Measurements from ENCODE around the gene KCNH1.

Gene KCNH1

DNA sequence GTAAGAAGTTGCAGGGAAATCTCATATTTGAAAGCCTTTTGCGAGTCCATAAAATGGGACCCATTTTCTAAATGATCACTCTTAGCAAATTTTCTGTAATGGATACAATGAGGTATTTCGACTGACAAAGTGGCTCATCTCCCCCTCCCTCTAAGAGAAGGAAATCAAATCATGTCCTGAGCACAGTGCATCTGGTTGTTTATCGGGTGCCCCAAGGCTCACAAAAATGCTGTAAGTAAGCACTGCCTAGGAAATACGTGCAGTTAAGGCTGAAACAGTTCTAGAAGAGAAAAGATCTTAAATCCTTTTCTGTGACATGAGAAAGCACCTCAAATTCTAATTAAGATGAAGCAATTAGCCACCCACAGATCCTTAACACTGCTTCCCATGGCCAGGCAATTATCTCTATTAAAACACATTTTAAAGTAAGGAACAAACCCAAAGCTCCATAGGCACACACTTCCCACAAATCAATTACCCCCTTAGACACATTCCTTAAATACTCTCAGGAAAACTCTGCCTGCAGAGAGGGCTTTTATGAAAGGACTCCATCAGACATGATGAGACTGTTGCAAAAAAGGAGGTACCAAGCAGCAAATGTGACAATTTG is 216.3 kb downstream of the KCNH1 start:
- no peak for DNase-seq

DNA sequence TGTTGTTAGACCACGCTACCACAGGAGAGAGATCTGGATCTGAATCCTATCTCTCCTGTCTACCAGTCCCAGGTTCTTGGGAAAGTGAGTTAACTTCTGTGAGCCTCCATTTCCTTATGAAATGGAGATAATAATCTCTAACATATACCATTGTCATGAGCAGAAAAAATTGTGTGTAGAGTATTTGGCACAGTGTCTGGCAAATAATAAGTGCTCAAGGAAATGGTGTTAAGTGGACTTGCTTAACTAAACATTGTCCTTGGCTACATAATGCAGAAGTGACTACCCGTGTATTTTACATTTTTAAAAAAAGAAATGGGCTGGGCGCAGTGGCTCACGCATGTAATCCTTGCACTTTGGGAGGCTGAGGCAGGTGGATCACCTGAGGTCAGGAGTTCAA is 217.4 kb downstream of the KCNH1 start:
- DNase-seq, result no peak

DNA sequence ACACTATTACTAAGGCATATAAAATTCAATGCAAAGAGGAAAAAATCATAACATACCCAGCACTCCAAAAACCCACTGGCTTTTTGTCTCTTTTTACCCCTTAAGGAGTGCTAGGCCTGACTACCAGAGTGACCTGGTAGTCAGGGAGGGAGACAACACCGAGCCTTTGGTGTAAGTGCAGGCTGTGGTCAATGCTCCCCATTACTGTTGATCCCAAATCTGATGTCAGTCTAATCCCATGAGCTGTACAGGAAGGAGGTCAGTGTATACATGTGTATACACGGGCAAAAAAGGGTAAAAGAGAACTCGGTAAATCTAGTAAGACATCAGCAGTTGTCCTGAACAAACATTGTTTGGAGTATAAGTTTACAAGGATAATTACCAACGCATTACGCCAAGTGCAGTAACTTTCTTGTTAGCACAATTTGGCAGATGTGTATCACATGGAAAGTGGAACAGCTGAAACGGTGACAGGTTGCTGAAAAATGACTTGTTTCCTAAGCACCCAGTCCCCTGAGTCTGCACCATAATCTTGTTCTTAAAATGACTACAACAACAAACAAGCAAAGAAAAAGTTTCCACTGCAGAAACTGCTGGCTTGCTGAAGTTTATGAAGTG is 217.9 kb downstream of the KCNH1 start:
- DNase-seq, result no peak

DNA sequence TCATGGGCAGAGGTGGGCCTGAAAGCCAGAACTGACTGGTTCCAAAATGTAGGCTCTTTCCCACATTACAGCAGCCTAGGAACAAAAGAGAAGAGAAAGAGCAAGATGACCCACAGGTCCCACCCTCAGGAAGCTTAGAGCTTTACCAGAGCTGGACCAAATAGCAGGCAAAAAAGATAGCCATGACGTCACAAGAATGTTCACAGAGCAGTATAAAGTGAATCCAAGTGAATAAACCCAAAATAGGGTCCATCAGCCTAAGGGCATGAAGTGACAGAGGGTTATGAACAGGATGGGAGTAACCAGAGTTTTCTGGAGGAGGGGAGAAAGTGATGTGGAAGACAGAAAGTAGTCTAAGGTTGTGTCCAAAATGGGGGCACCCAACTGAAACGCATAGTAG is 221.2 kb downstream of the KCNH1 start:
- DNase-seq, result no peak

DNA sequence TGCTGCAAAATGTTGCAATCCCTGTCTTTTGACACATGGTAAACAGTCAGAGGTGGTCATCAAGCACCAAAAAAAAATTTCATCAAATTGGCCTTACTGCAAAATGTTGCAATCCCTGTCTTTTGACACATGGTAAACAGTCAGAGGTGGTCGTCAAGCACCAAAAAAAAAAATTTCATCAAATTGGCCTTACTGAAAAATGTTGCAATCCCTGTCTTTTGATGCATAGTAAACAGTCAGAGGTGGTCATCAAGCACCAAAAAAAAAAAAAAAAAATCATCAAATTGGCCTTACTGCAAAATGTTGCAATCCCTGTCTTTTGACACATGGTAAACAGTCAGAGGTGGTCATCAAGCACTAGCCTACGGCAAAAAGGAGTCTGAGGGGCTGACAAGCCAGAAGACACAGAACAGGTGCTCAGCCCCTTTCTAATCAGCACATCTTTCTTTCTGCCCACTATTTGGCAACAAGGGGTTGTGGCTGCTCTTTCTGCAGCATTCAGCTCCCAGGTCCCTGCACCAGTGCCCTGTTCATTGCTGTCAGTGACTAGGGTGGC is 223.8 kb downstream of the KCNH1 start:
- DNase-seq, result no peak

DNA sequence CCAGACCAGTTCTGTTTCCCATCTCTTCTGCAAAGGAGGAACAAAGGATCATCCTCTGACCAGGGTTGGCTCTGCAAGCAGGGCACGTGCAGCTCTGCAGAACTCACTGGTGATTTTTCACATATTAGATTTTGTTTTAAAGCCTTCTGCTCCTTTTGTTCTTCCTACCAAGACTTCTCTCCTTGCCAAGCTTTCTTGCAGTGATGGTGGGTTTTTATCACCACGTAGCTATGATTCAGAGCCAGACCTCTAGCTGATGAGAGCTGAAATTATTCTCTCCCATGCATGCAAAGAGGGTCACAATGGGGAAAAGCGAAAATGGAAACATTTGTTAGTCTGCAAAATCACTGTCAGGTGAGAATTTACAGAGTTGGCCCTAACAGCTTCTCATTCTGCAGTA is 225.2 kb downstream of the KCNH1 start:
- no peak for DNase-seq

DNA sequence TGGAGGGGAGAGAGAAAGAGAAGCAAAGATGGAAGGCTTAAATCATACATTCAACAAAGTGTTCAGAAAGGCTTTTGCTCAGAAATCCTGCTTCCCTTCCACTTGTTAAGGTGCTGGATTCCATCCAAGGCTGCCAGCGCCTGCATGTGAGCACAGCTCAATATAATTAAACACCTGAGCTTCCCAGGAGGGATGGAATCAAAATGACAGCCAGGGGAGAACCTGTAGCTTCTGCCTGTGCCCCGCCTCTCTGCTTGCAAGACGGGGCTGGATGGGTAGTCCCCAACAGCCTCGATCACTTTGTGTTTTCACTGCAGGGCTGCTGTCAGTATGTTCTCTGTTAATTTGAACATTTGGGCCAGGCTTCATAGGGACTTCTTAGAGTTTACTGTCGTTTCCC is 225.7 kb downstream of the KCNH1 start:
- DNase-seq, result no peak

DNA sequence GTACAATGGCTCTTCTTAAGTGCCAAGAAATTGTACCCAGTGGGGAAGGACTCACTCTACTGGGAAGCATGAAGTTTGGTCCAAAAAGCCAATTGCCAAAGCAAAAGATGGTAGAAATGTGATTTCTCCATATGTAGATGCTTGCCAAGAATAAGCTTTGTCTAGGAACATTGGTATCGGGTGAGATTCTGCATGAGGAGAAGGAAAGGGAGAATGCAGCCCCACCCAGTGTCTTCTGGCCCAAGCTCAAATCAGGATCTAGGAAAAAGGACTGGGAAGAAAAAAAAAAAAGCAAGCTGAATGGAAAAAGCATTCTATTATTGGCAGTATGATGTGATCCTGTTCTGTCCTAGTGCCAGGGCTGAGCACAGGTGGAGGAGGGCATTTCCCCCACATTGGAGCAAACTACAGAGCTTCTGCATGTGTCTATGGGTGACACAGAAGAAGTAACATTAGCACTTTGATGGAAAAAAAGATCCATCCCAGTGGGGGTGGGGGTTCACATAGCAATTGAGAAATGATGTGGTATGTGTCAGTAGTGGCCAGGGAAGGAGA is 226.6 kb downstream of the KCNH1 start:
- DNase-seq, result no peak

DNA sequence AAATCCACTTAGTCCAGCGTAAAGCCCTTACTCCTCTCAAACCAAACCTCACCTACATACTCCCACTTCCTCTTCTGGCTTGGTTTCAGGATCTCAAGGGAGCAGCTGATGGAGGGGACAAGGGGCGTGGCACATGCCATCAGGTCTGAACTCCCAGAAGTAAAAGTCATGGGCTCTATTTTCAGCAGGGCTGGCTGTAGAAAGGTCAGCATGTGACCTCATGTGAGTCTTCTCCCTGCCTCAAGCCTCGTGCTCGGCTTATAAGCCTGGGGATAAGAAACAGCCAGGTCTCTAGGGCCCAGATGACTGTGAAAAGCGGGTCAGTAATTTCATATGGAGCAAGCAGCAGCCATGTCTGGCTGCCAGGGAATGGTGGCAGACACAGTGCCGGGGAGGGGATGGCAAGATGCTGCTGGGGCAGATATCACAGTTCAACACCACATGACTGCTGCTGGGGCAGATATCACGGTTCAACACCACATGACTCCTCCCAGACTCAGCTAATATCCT is 227.9 kb downstream of the KCNH1 start:
- no peak for DNase-seq

DNA sequence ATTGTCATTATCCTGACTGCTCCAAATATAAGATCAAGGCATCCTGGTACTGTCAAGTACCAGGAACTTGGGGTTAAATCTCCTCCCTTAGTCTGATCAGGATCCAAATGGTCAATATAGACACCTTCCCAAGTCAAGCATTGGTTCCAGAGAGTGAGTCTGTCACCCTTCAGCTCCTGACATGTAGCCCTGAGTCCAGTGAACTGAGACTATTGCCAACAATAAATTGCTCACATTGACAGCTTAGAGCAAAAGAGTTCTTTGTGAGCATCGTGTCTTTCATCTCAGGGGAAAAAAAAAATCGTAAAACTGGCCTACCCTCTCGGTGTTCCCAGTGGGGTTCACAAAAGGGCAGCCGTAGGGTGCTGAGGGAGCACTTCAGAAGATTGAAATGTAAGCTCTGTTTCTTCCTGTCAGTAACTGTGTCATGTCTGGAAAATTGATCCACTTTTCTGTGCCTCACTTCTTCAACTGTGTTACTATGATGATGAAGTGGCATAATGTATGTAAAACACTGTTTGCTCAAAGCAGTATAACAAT is 228.5 kb downstream of the KCNH1 start:
- DNase-seq, result no peak

DNA sequence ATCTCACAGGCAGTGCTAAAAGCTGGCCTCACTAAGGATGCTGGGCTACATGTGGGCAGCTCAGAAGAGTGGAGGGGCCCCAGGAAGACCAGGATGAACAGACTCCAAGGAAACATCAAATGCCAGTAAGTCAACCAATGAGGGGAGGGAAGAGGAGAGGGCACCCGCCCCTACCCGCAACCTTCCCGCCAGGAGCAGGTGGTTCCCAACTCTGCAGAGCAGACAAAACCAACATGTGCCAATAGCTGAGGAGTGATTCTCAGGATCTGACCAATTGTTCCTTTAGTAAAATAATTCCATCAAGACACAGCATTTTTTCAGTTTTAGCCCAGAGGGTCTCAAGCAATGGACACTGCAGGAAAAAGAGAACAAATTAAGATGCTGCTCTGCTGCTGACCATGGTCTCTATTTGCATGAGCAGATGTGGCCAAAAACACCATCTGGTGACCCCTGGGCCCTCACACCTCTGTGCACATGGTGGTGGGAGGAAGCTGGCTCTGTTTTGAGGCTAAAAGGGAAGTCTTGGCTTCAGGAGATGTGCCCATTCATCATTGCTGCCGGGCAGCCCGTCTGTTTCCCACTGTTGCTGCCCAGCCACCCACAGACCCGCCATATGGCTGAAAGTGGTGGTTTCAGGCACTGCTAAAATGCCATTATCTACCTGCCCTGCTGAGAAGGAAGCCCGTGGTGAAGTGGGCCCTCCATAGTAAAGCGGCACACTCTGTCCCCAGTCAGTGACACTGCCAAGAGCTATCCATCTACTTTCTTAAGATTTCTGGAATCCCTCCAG is 231.8 kb downstream of the KCNH1 start:
- DNase-seq, result no peak

DNA sequence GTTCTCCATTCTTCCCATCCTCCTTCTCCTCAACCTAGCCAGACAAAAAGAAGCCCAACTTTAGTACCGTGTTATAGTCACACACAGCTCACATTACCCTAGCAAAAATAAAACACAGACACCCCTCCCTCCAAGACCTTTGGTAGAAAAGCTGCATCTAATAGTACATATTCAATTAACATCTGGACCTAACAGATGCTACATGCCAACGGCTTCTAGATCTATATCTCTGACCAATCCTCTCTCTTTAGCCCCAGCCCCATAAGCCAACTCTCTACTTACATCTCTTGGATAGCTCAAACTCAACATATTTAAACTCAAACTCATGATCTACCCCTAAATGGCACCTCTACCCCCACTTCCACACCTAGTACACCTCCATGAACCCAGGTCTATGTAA is 233.1 kb downstream of the KCNH1 start:
- DNase-seq, result no peak

DNA sequence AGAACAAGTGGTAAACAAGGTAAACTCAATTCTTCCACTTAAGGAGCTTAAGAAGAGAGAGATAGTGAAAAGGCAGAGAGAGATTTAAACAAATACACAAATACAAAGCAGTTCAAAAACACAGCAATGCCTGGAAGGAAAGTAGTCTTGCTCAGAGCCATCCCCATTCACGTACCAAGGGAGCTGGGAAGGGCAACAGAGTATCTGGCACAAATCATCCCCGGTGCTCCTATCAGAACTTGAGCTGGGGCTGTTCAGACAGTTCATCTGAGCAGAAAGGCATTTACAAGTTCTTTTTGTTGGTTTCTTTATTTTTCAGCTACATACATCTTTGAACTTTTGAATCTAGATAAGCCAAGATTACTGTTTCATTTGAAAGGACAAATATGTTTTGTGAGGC is 233.9 kb downstream of the KCNH1 start:
- DNase-seq, result no peak

DNA sequence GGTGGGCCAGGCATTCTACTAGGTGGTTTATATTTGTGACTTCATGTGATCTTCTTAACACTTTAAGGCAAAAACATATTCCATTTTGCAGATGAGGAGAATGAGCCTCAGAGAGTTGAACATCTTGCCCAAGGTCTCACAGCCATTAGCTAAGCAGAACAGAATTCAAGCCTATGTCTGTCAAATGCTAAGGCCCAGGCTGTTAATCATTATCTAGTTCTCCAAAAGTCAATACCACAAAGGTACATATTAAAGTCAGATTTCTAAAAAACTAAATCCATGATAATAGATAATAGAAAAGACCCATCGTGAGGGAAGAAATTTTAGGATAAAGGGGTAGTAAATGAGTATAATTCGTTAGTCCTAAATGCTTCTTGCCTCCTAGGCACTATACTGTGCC is 234.3 kb downstream of the KCNH1 start:
- no peak for DNase-seq

DNA sequence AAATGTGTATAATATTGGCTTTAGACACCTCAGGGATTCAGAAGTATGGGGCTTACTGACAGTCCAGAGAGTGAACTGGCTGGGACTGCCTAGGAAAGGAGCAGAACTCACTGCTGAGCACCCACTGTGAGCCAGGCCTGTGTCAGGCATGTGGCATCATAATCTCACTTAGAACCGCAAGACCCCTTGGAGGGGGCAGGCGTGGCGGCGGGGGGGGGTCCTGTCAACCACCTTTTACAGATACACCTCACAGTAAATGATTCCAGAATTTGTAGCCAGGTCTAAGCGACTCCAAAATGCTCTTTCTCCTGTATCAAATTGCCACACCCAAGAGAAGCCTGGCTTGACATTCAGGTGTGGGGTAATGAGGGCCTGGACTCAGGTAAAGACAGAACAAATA is 235.5 kb downstream of the KCNH1 start:
- DNase-seq, result no peak

DNA sequence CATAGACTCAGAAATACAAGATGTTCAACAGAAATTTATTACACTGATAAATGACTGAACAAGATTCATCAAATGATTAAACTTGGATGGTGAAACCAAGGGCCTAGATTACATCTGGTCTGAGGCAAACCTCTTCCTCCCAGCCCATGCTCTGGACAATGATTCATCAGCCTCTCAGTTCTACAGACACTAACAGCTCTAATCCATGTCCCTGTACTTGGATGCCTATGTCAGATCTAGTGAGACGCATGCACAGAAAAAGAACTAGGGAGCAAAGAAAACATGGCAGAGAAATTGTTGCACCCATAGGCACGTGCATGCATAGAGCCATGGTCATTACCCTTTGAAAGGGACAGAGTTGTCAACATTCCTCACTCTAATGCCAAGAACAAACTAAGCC is 250.1 kb downstream of the KCNH1 start:
- no peak for DNase-seq

DNA sequence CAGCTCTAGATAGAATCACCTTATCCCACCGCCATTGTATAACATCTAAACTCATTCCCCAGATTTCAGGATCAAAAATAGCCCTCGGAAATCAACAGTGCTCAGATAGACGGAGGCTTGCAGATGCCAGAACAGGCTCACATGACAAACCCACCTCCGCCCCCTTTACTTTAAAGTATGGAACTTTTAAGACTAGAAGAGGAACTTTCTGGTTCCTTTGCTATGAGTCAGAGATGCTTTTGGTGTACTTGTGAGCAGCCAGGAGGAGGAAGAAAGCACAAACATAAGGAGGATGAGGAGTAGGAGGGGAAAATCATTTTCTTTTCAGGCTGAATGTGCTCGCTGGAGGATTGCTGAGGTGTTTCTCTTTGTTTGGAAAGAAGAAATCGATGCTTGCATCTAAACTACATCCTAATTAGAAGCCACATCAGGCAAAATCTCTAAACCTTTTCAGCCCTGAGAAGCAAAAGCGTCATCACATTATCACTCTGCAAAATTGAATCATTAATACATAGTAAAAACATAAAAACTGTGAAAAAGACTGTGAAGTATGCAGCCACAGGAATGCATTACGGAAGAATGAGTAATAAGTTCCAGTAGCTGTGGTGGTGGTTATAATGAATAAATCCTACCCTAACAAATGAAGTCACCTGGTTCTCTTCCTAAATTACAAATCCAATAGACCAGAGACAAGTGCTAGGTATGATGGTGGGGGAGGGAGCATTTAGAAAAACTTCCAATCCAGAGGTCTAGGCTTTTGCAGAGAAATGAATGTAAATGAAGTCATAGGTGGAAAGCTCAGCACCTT is 251.3 kb downstream of the KCNH1 start:
- no peak for DNase-seq

DNA sequence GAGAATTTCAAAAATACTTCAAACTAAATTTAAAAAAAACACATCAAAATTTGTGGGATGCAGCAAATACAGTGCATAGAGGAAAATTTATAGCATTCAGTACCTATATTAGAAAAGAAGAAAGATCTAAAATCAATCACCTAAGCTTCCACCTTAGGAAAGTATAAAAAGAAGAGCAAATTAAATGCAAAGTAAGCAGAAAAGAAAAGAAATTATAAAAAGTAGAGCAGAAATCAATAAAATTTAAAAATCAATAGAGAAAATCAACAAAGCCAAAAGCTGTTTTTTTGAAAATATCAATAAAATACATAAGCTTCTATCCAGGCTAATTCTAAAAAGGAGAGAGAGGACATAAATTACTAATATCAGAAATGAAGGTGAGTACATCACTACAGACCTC is 255.4 kb downstream of the KCNH1 start:
- DNase-seq, result no peak

DNA sequence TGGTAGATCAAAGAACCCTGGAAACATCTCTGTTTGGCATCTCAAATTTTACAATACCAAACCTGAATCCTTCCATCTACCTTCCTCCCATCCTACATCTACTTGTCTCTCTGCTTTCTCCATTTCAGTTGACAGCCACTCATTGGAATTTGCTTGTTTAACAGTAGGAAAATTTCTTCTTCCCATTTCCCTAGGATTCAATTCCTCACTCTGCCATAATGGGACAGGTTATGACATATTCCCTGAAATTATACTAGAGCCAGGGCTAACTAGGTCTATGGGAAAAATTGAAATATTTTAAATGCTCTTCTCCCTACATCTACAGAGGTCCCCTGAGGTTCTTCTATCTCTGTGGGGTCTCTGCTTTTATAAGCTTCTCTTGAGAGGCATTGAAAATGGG is 257.7 kb downstream of the KCNH1 start:
- DNase-seq, result no peak

DNA sequence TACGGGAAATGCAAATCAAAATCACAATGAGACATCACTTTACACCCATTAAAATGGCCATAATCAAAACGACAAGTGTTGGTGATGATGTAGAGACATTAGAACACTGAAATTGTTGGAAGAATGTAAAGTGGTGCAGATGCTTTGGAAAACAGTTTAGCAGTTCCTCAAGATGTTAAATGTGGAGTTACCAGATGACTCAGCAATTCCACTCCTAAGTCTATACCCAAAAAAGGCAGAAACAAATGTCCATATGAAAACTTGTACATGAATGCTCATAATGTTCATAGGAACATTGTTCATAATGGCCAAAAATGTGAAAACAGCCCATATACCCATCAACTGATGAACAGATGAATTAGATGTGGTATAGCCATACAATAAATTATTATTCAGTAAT is 267.4 kb downstream of the KCNH1 start:
- no peak for DNase-seq

DNA sequence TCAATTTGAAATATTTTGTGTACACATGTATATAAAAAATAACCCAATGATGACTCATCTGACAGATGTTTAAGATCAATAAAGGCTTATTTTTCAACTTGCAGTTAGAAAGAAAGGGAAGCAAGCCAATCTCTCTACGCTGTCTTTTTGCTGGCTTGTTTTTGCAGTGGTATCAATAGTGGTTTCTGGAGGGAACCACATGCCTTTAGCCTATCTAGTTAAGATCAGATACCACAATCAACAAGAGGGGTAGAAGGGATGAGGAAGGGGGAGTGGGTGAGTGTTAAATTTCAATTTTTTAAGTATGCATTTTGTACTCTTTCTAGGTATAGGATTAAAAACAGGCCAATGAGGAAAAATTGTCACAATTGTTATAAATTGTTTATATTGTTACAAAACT is 276.2 kb downstream of the KCNH1 start:
- no peak for DNase-seq

DNA sequence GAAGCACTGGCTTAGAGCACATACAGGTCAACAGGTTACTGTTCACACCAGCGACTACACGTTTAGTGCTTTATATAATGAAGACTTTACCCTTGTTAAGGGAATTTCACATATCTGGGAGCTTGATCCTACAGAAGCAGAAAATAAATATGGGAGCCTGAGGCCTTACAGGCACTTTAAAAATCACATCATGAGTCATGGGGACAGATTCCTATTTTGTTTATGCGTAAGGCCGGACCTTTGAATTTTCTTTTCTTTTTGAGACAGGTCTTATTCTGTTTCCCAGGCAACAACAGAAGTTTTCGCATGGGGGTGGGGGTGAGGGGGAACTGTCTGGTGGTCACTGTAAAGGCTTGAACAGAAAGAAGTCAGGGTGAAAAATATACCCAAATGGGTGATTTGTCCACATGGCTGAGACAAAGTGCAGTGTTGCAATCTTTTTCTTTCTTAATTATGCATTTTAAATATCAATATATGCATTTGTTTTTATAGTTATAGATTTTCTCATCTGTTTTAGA is 276.7 kb downstream of the KCNH1 start:
- DNase-seq, result no peak
